ENCODE measurements around the gene KDELR1. TPM values are rescaled to one million over a fixed set of nuclear protein-coding genes. Genes with fewer than 3 reads are reported as not detected.

Gene KDELR1
- total and polyA plus RNA-seq, 9 of the 15 experiments (the other 6 are each of a cell fraction or from before 2014, with no cell fraction given) = 6.1 to 165 (median 58.5) TPM

GRCh38 chr19:48418317-48419064, 27.1 kb upstream of the KDELR1 start (continued):
- no peak for TF ChIP-seq ZNF778 (CRISPR knock-in tag; IDR thresholded peaks at IDR 0.05)
- no peak for TF ChIP-seq ZNF316 (IDR thresholded peaks at IDR 0.05)
- no peak for TF ChIP-seq AFF4 (CRISPR knock-in tag; IDR thresholded peaks at IDR 0.05)
- no peak; the same call in 1 of the 2 replicates for TF ChIP-seq MAFF (IDR thresholded peaks at IDR 0.05; ENCODE audit: low read length)
- TF ChIP-seq TEAD1 (CRISPR knock-in tag; IDR thresholded peaks at IDR 0.05) = peak; percentile 40 to 43; a peak in 1 of 4 replicates
- TF ChIP-seq ZBTB34 (CRISPR knock-in tag; IDR thresholded peaks at IDR 0.05) = no peak
- no peak for TF ChIP-seq SREBF1 (IDR thresholded peaks at IDR 0.05; ENCODE audit: borderline replicate concordance, low read depth, low read length)
- no peak for TF ChIP-seq FOXP4 (CRISPR knock-in tag; IDR thresholded peaks at IDR 0.05; ENCODE audit: borderline replicate concordance)
- no peak for TF ChIP-seq NFIX (CRISPR knock-in tag; IDR thresholded peaks at IDR 0.05; ENCODE audit: low read depth)
- TF ChIP-seq SAP30 (IDR thresholded peaks at IDR 0.05; ENCODE audit: borderline replicate concordance, insufficient read depth, low read depth, low read length, poor library complexity, severe bottlenecking) = no peak
- TF ChIP-seq ZNF280B (CRISPR knock-in tag; IDR thresholded peaks at IDR 0.05) = no peak
- no peak for TF ChIP-seq ZNF589 (CRISPR knock-in tag; IDR thresholded peaks at IDR 0.05; ENCODE audit: low read depth)
- no peak for TF ChIP-seq EZH2 (IDR thresholded peaks at IDR 0.05; ENCODE audit: borderline replicate concordance, low read depth, low read length)
- TF ChIP-seq CREB1 (IDR thresholded peaks at IDR 0.05) = no peak
- TF ChIP-seq CREB1 (CRISPR knock-in tag; IDR thresholded peaks at IDR 0.05) = no peak
- no peak for TF ChIP-seq KLF1 (tag; IDR thresholded peaks at IDR 0.05)
- no peak for TF ChIP-seq ZNF239 (CRISPR knock-in tag; IDR thresholded peaks at IDR 0.05)

Measured in K562 (cell line).